Fibroblast of lung (primary cell): ENCODE data around the gene UQCR10. TPM values are rescaled to one million over a fixed set of nuclear protein-coding genes. Genes with fewer than 3 reads are reported as not detected.

Experiments used
- DNase-seq, 2 donors: peaks; one replicate each; pipeline versions ENCODE4 v3.0.0 to v3.0.0-alpha.2; 2010; ENCODE audit warnings: low read depth in 2 of 2
- H2AFZ ChIP-seq: 2 replicates; pipeline ENCODE4 v1.5.1; 2012; ENCODE audit warnings: low read length, control low read depth, inconsistent platforms
- H3K27ac ChIP-seq: 2 replicates; pipeline ENCODE4 v1.5.1; 2011; ENCODE audit warnings: low read length, control low read depth; ENCODE audit not compliant: insufficient read depth
- H3K27me3 ChIP-seq: 2 replicates; pipeline ENCODE4 v1.5.1; 2011; ENCODE audit warnings: mild to moderate bottlenecking, low read length; ENCODE audit not compliant: control insufficient read depth, insufficient read depth
- H3K36me3 ChIP-seq: 2 replicates; pipeline ENCODE4 v1.5.1; 2011; ENCODE audit warnings: low read length; ENCODE audit not compliant: control insufficient read depth, insufficient read depth
- H3K4me1 ChIP-seq: 2 replicates; pipeline ENCODE4 v1.5.1; 2011; ENCODE audit warnings: low read length; ENCODE audit not compliant: control insufficient read depth, insufficient read depth; ENCODE audit errors: extremely low read depth
- H3K4me2 ChIP-seq: 2 replicates; pipeline ENCODE4 v1.5.1; 2011; ENCODE audit warnings: low read length, control low read depth; ENCODE audit not compliant: insufficient read depth; ENCODE audit errors: extremely low read depth
- H3K4me3 ChIP-seq, 4 experiments: fragments of 200-600 bp in 1 of 4; sonication (generic) in 1 of 4; replicated peaks in 1 of 4; 2 replicates each; pipeline ENCODE4 v1.5.1; 2011 to 2016; ENCODE audit warnings: low read length in 4 of 4, low read depth in 3 of 4, mild to moderate bottlenecking in 3 of 4, control low read depth in 2 of 4, inconsistent platforms in 1 of 4, mixed read lengths in 1 of 4; ENCODE audit not compliant: insufficient read depth in 1 of 4; ENCODE audit errors: control extremely low read depth in 1 of 4
- H3K79me2 ChIP-seq: 2 replicates; pipeline ENCODE4 v1.5.1; 2012; ENCODE audit warnings: mild to moderate bottlenecking, low read length, inconsistent platforms; ENCODE audit not compliant: control insufficient read depth, insufficient read depth
- H3K9ac ChIP-seq: 2 replicates; pipeline ENCODE4 v1.5.1; 2011; ENCODE audit warnings: mild to moderate bottlenecking, low read length, control low read depth; ENCODE audit not compliant: insufficient read depth
- H3K9me3 ChIP-seq: 2 replicates; pipeline ENCODE4 v1.5.1; 2012; ENCODE audit warnings: low read depth, low read length; ENCODE audit not compliant: control insufficient read depth, insufficient read depth
- H4K20me1 ChIP-seq: 2 replicates; pipeline ENCODE4 v1.5.1; 2011; ENCODE audit warnings: low read length; ENCODE audit not compliant: control insufficient read depth, insufficient read depth; ENCODE audit errors: extremely low read depth
- EZH2 ChIP-seq: IDR thresholded peaks from 2 replicates; pipeline ENCODE4 v1.5.1; 2012; ENCODE audit warnings: low read length, control low read depth, mild to moderate bottlenecking; ENCODE audit errors: missing control alignments
- polyA plus RNA-seq, 2 donors: library from polyadenylated mRNA; depleted of rRNA in 1 of 2; stranded (reverse) in 1 of 2; unstranded in 1 of 2; fragments of >200 nt; gene quantifications; 2 replicates each; pipeline ENCODE4 v1.2.1, GENCODE V29; 2011 to 2012; ENCODE audit warnings: missing spikeins in 1 of 2
- total RNA-seq: library from RNA; depleted of rRNA; stranded (reverse); fragments of >200 nt; gene quantifications from 2 replicates; pipeline ENCODE4 v1.2.1, GENCODE V29; 2014
- TF ChIP-seq, protein P1 (sequence below), 2 donors: IDR thresholded peaks in 1 of 2; conservative IDR thresholded peaks in 1 of 2; 1 replicate in 1 of 2; 2 replicates in 1 of 2; pipeline ENCODE4 v1.5.1; 2011 to 2012; ENCODE audit warnings: low read length in 2 of 2, control low read depth in 1 of 2, inconsistent platforms in 1 of 2, low read depth in 1 of 2, mild to moderate bottlenecking in 1 of 2

The UQCR10 gene
- total and polyA plus RNA-seq, 2 donors (not counting 1 experiment from before 2014, with no cell fraction given): 112 to 117 TPM

DNA sequence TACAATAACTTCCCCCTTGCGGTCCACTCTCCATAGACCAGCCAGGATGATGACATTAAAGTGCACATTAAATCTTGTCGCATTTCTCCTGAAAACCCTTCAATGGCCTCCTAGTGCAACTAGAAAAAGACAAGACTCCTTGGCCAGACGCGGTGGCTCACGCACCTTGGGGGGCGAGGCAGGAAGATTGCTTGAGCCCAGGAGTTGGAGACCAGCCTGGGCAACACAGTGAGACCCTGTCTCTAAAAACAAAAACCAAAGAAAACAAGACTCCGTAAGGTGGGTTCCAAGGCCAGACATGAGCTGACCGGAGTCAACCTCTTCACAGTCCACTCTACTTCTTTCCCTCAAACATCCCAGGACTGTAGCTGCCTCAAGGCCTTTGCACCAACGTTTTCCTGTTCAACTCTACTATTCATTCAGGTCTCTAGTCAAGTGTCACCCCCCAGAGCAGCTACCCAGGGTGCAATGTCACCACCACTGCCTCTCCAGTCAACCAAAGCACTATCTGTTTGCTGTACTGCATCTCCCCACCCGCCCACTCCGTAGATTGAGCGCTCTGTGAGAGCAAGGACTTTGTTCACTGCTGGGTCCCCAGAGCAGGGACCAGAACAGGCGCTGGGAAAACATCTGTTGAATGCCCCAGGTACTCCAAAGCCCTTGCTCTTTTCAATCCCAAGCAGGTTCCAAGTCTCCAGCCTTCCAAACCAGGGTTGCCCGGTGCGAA lies 1.1 kb upstream of the UQCR10 start:
- H3K9ac ChIP-seq: peak overlapping the region; percentile 43
- peak overlapping the region; percentile 26 for H3K27ac ChIP-seq
- no peaks in the 10 kb centered on the region for H4K20me1 ChIP-seq
- peak overlapping the region; percentile 74 for H3K4me2 ChIP-seq
- H3K27me3 ChIP-seq: no peaks in the 10 kb centered on the region
- H3K36me3 ChIP-seq: no peaks in the 10 kb centered on the region
- H3K4me1 ChIP-seq: peaks cover 2% of the 10 kb centered on the region
- H3K79me2 ChIP-seq: peaks cover 18% of the 10 kb centered on the region
- H2AFZ ChIP-seq: peak overlapping the region; percentile 86
- DNase-seq: no peak
- peak overlapping the region; percentile 59 to 99 (median 87) for H3K4me3 ChIP-seq
- H3K9me3 ChIP-seq: no peaks in the 10 kb centered on the region
- TF ChIP-seq EZH2: no peak
- TF ChIP-seq, protein P1, sequence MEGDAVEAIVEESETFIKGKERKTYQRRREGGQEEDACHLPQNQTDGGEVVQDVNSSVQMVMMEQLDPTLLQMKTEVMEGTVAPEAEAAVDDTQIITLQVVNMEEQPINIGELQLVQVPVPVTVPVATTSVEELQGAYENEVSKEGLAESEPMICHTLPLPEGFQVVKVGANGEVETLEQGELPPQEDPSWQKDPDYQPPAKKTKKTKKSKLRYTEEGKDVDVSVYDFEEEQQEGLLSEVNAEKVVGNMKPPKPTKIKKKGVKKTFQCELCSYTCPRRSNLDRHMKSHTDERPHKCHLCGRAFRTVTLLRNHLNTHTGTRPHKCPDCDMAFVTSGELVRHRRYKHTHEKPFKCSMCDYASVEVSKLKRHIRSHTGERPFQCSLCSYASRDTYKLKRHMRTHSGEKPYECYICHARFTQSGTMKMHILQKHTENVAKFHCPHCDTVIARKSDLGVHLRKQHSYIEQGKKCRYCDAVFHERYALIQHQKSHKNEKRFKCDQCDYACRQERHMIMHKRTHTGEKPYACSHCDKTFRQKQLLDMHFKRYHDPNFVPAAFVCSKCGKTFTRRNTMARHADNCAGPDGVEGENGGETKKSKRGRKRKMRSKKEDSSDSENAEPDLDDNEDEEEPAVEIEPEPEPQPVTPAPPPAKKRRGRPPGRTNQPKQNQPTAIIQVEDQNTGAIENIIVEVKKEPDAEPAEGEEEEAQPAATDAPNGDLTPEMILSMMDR (conservative IDR thresholded peaks at IDR 0.05 in 1 of 2, IDR thresholded peaks at IDR 0.05 in 1 of 2; ENCODE audit: low read depth in 1 of 2, low read length in 2 of 2): no peak

DNA sequence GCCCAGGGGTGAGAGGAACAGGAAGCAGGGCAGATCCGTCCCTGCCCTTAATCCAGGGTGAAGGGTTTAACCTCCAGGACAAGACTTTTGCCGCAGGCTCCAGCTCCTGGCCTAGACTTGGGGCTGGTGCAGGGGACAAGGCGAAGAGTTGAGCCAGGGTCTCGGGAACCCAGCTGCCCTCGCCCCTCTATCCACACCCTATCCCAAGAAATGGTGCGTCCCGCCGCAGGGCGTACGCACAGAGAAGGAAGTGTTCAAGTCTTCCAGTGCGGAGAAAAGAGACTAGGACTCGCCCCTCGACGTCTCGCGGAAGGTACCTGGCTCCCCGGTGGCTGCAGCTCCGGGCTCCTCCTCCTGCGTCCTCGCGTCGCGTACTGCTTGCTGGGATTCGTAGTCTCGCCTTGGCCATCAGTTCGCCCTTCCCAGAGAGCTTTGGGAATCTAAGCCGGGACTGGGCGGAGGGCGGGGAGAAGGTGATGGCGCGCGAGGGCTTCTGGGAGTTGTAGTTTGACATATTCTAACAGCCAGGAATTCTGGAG lies 468 bp upstream of the UQCR10 start, which contains the start of gene ZMAT5:
Gene ZMAT5 (minus strand): TSS at position 376 of the 539 bp plus-strand sequence. CDS start 18,463 bp downstream, outside the sequence.
- H3K4me1 ChIP-seq: peaks cover 2% of the 10 kb centered on the region
- H3K36me3 ChIP-seq: no peaks in the 10 kb centered on the region
- no peaks in the 10 kb centered on the region for H3K9me3 ChIP-seq
- H3K27ac ChIP-seq: peak within 1 kb of the TSS; percentile 89
- no peaks in the 10 kb centered on the region for H4K20me1 ChIP-seq
- no peaks in the 10 kb centered on the region for H3K27me3 ChIP-seq
- peak; percentile 96 to 97 for DNase-seq
- peak within 1 kb of the TSS; percentile 89 for H3K9ac ChIP-seq
- peak within 1 kb of the TSS; percentile 91 to 100 (median 98) for H3K4me3 ChIP-seq
- H3K4me2 ChIP-seq: peak within 1 kb of the TSS; percentile 78
- peak within 1 kb of the TSS; percentile 100 for H2AFZ ChIP-seq
- TF ChIP-seq EZH2: no peak
- TF ChIP-seq, protein P1 (conservative IDR thresholded peaks at IDR 0.05 in 1 of 2, IDR thresholded peaks at IDR 0.05 in 1 of 2; ENCODE audit: low read depth in 1 of 2, low read length in 2 of 2): no peak
- H3K79me2 ChIP-seq: peaks cover 18% of the 10 kb centered on the region

DNA sequence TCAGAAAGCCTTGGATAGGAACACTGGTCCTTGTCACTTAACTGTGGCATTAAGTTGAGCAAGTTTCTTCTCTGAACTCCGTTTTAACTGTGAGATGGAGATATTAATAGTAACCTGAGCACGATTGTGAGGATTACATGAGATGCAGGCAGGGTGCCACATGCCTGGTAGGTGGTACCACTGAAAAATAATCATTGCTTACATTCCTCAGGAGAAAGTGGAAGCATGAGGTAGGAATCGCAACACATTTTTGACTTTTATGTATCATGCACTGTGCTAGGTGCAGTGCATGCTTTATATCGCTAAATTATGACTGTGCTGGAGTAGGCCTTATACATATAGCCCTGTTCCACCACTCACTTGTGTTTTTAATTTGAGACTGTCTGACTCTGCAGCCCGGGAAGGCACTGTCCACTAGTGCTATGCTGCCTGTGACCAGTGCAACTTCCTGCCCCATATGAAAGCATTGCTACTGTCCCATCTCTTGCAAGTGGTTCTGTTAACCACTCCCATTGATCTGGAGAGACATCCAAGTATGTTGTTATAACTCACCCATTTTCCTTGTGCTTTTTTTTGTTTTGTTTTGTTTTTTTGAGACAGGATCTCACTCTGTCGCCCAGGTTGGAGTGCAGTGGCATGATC lies 1.0 kb downstream of the UQCR10 start:
- peak overlapping the region; percentile 91 to 100 (median 98) for H3K4me3 ChIP-seq
- TF ChIP-seq EZH2: no peak
- TF ChIP-seq, protein P1 (conservative IDR thresholded peaks at IDR 0.05 in 1 of 2, IDR thresholded peaks at IDR 0.05 in 1 of 2; ENCODE audit: low read depth in 1 of 2, low read length in 2 of 2): no peak
- H3K79me2 ChIP-seq: peaks cover 18% of the 10 kb centered on the region
- no peaks in the 10 kb centered on the region for H3K27me3 ChIP-seq
- no peak for DNase-seq
- no peaks in the 10 kb centered on the region for H4K20me1 ChIP-seq
- peak overlapping the region; percentile 89 for H3K9ac ChIP-seq
- H3K4me2 ChIP-seq: peak overlapping the region; percentile 78
- no peaks in the 10 kb centered on the region for H3K9me3 ChIP-seq
- no peak overlapping the region for H2AFZ ChIP-seq
- peak overlapping the region; percentile 89 for H3K27ac ChIP-seq
- peaks cover 3% of the 10 kb centered on the region for H3K4me1 ChIP-seq
- H3K36me3 ChIP-seq: no peaks in the 10 kb centered on the region
